HG02763 (cell line): ENCODE measurements around the gene FUT7.
"Not testable (repeated sequence)": the region's sequence is repeated elsewhere in the genome, so short reads cannot be mapped to it uniquely, and the experiment has no call there.

Experiments used
- ATAC-seq: cut with Tn5 transposase; IDR thresholded peaks from one replicate; pipeline ENCODE4 v1.9.1; 2021; ENCODE audit warnings: mild to moderate bottlenecking, moderate library complexity; ENCODE audit not compliant: unreplicated experiment

FUT7 gene

GRCh38 chr9:137006116-137007003 lies 25.5 kb downstream of the FUT7 start:
- ATAC-seq, result no peak

- not testable (repeated sequence) for ATAC-seq
These were observed 27.6 kb downstream of the FUT7 start for GRCh38 chr9:137004285-137004684.

- no peak for ATAC-seq
These were observed 29.2 kb downstream of the FUT7 start for GRCh38 chr9:137002646-137003041.

- ATAC-seq, result no peak
These were observed 29.8 kb downstream of the FUT7 start for GRCh38 chr9:137001857-137002645.

GRCh38 chr9:137000177-137000930 lies 31.5 kb downstream of the FUT7 start:
- ATAC-seq, result peak; percentile 63

- no peak for ATAC-seq
These were observed 34.1 kb downstream of the FUT7 start for GRCh38 chr9:136997830-136998234.

GRCh38 chr9:136997371-136997770 lies 34.5 kb downstream of the FUT7 start:
- ATAC-seq, result no peak

- ATAC-seq, result no peak
These were observed 35.3 kb downstream of the FUT7 start, which contains the start of gene CLIC3 for GRCh38 chr9:136996361-136997292. Gene CLIC3 (minus strand): TSS chr9:136996568. CDS start chr9:136996543, 25 bp downstream.

GRCh38 chr9:136995772-136996311 lies 36.0 kb downstream of the FUT7 start:
- ATAC-seq, result no peak

GRCh38 chr9:136995362-136995761 lies 36.5 kb downstream of the FUT7 start:
- no peak for ATAC-seq

- no peak for ATAC-seq
These were observed 37.0 kb downstream of the FUT7 start for GRCh38 chr9:136994888-136995230.

- ATAC-seq, result no peak
These were observed 37.6 kb downstream of the FUT7 start for GRCh38 chr9:136994180-136994887.

GRCh38 chr9:136992819-136993369 lies 39.0 kb downstream of the FUT7 start:
- no peak for ATAC-seq

- peak; percentile 75 for ATAC-seq
These were observed 39.7 kb downstream of the FUT7 start, which contains the start of gene PAXX for GRCh38 chr9:136991993-136992818. Gene PAXX (plus strand): TSS chr9:136992422. CDS start chr9:136992444, 22 bp downstream.

GRCh38 chr9:136990242-136990911 lies 41.5 kb downstream of the FUT7 start:
- ATAC-seq, result no peak

- ATAC-seq, result no peak
These were observed 43.0 kb downstream of the FUT7 start for GRCh38 chr9:136988872-136989271.

GRCh38 chr9:136985853-136986252 lies 46.0 kb downstream of the FUT7 start:
- no peak for ATAC-seq
